ENCODE measurements around the gene CGB7. TPM values are rescaled to one million over a fixed set of nuclear protein-coding genes. Genes with fewer than 3 reads are reported as not detected.

Gene CGB7
- total and polyA plus RNA-seq, 9 of the 15 experiments (the other 6 are each of a cell fraction or from before 2014, with no cell fraction given), result not detected

DNA sequence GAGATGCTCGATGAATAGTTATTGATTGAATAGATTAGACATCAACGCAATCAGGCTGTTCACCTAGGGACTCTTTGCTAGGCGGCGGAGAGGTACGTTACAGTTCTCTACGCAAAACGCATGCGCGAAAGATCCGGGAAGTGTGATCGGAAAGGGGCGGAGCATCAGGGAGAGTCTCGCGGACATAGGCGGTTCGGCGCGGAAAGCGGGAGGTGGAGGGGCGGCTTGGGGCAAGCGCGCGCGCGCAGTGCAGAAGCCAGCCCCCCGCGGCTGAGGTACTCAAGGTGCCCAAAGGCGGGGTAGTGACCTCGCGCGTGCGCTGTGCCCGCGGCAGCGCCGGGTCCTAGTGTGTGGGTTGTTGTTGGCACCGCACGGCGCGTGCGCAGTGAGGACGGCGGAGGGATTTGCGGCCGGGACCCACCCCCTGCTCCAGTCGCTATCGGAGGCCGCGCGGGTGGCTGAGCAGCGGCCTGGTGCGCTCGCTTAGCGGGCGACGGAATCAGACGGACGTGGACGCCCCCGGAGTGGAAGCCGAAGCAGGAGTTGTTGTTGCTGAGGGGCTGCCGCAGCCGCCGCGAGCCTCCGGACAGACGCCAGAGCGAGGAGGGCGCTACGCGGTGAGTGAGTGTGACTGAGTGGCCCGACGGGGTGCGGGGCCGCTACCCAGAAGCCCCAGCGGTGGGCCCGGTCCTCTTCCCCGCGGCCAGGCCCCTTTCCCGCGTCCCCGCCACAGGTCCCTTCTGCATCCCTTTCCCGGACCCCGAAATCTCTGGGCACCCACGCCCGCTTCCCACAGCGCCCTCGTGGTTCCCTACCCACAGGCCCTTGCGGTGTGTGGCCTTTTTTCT lies 27.7 kb upstream of the CGB7 start, which contains the start of gene SNRNP70 (continued):
- TF ChIP-seq SAP30 (IDR thresholded peaks at IDR 0.05; ENCODE audit: borderline replicate concordance, insufficient read depth, low read depth, low read length, poor library complexity, severe bottlenecking) (peak; percentile 81), OTX1 (CRISPR knock-in tag; IDR thresholded peaks at IDR 0.05) (peak; percentile 75; the same call in 1 of the 2 replicates), BMI1 (IDR thresholded peaks at IDR 0.05; ENCODE audit: low read length) (no peak), ZNF436 (CRISPR knock-in tag; IDR thresholded peaks at IDR 0.05) (no peak), BACH1 (tag; IDR thresholded peaks at IDR 0.05) (no peak), NFIC (IDR thresholded peaks at IDR 0.05) (peak; percentile 95), ZC3H4 (CRISPR knock-in tag; IDR thresholded peaks at IDR 0.05; ENCODE audit: borderline replicate concordance) (no peak), SIN3A (IDR thresholded peaks at IDR 0.05; ENCODE audit: borderline replicate concordance in 2 of 2, control insufficient read depth in 1 of 2, low read depth in 2 of 2, low read length in 2 of 2) (peak; percentile 65 to 77), TCF3 (CRISPR knock-in tag; IDR thresholded peaks at IDR 0.05) (no peak), CBX2 (IDR thresholded peaks at IDR 0.05; ENCODE audit: insufficient read depth, low read length, poor library complexity, severe bottlenecking) (no peak), MYBL2 (IDR thresholded peaks at IDR 0.05; ENCODE audit: low read depth) (no peak), MYBL2 (CRISPR knock-in tag; IDR thresholded peaks at IDR 0.05; ENCODE audit: borderline replicate concordance) (no peak), COPS2 (conservative IDR thresholded peaks at IDR 0.05) (no peak), DDX20 (tag; IDR thresholded peaks at IDR 0.05; ENCODE audit: low read depth) (no peak)
- TF ChIP-seq, protein P1, sequence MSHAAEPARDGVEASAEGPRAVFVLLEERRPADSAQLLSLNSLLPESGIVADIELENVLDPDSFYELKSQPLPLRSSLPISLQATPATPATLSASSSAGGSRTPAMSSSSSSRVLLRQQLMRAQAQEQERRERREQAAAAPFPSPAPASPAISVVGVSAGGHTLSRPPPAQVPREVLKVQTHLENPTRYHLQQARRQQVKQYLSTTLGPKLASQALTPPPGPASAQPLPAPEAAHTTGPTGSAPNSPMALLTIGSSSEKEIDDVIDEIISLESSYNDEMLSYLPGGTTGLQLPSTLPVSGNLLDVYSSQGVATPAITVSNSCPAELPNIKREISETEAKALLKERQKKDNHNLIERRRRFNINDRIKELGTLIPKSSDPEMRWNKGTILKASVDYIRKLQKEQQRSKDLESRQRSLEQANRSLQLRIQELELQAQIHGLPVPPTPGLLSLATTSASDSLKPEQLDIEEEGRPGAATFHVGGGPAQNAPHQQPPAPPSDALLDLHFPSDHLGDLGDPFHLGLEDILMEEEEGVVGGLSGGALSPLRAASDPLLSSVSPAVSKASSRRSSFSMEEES (CRISPR knock-in tag; IDR thresholded peaks at IDR 0.05), result no peak
- TF ChIP-seq, protein P2, sequence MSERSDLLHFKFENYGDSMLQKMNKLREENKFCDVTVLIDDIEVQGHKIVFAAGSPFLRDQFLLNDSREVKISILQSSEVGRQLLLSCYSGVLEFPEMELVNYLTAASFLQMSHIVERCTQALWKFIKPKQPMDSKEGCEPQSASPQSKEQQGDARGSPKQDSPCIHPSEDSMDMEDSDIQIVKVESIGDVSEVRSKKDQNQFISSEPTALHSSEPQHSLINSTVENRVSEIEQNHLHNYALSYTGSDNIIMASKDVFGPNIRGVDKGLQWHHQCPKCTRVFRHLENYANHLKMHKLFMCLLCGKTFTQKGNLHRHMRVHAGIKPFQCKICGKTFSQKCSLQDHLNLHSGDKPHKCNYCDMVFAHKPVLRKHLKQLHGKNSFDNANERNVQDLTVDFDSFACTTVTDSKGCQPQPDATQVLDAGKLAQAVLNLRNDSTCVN (CRISPR knock-in tag; IDR thresholded peaks at IDR 0.05), result no peak
- TF ChIP-seq, protein P3, sequence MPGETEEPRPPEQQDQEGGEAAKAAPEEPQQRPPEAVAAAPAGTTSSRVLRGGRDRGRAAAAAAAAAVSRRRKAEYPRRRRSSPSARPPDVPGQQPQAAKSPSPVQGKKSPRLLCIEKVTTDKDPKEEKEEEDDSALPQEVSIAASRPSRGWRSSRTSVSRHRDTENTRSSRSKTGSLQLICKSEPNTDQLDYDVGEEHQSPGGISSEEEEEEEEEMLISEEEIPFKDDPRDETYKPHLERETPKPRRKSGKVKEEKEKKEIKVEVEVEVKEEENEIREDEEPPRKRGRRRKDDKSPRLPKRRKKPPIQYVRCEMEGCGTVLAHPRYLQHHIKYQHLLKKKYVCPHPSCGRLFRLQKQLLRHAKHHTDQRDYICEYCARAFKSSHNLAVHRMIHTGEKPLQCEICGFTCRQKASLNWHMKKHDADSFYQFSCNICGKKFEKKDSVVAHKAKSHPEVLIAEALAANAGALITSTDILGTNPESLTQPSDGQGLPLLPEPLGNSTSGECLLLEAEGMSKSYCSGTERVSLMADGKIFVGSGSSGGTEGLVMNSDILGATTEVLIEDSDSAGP (CRISPR knock-in tag; IDR thresholded peaks at IDR 0.05), result peak; percentile 64; the same call in 1 of the 2 replicates
- TF ChIP-seq, protein P4, sequence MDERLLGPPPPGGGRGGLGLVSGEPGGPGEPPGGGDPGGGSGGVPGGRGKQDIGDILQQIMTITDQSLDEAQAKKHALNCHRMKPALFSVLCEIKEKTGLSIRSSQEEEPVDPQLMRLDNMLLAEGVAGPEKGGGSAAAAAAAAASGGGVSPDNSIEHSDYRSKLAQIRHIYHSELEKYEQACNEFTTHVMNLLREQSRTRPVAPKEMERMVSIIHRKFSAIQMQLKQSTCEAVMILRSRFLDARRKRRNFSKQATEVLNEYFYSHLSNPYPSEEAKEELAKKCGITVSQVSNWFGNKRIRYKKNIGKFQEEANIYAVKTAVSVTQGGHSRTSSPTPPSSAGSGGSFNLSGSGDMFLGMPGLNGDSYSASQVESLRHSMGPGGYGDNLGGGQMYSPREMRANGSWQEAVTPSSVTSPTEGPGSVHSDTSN (CRISPR knock-in tag; IDR thresholded peaks at IDR 0.05; ENCODE audit: low read depth), result no peak
- TF ChIP-seq, protein P4 (tag; conservative IDR thresholded peaks at IDR 0.05; ENCODE audit: low read depth), result no peak
